BLaER1 (cell line): ENCODE results near the gene MPZL1.

Experiments
- H3K27ac ChIP-seq: shearing (Covaris generic); formaldehyde crosslinking; 2 replicates; pipeline ENCODE4 v1.8.1; 2022
- H3K27me3 ChIP-seq: shearing (Covaris generic); formaldehyde crosslinking; 2 replicates; pipeline ENCODE4 v1.8.1; 2022
- H3K36me3 ChIP-seq: shearing (Covaris generic); formaldehyde crosslinking; 2 replicates; pipeline ENCODE4 v1.8.1; 2022
- H3K4me1 ChIP-seq: shearing (Covaris generic); formaldehyde crosslinking; 2 replicates; pipeline ENCODE4 v1.8.1; 2022
- H3K4me2 ChIP-seq: shearing (Covaris generic); formaldehyde crosslinking; 2 replicates; pipeline ENCODE4 v1.8.1; 2022
- H3K4me3 ChIP-seq: shearing (Covaris generic); formaldehyde crosslinking; 2 replicates; pipeline ENCODE4 v1.8.1; 2022
- H3K9ac ChIP-seq: shearing (Covaris generic); formaldehyde crosslinking; 2 replicates; pipeline ENCODE4 v1.8.1; 2022
- H3K9me3 ChIP-seq: shearing (Covaris generic); formaldehyde crosslinking; 2 replicates; pipeline ENCODE4 v1.8.1; 2022
- H4K20me1 ChIP-seq: shearing (Covaris generic); formaldehyde crosslinking; 2 replicates; pipeline ENCODE4 v1.8.1; 2022
- Cebpa-rat ChIP-seq: shearing (Covaris generic); IDR thresholded peaks from 2 replicates; pipeline ENCODE4 v1.8.1; 2022

Gene MPZL1

DNA sequence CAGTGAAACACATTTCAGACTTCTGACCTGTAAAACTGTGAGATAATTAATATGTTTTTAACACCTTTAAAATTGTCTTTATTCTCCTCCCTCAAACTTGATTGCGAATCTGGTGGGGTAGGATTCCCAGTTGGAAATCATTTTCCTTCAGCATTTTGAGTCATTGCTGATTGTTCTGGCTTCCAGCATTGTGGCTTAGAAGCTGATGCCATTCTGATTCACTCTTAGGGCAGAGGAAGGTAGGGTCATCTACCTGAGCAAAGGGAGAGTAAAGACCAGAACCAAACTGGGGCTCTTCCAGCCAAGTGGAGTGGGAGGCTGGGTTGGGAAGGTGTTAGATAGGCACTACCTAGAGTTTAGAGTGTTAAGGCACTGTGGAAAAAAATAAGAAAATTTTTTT is 61.2 kb downstream of the MPZL1 start:
- Histone ChIP-seq H3K36me3 (peaks cover 71% of the 10 kb centered on the region), H3K9ac (no peak overlapping the region), H3K27ac (no peak overlapping the region), H3K4me1 (no peaks in the 10 kb centered on the region), H3K27me3 (no peaks in the 10 kb centered on the region), H3K4me3 (no peak overlapping the region), H4K20me1 (no peaks in the 10 kb centered on the region), H3K4me2 (no peak overlapping the region), H3K9me3 (peaks cover 30% of the 10 kb centered on the region)
- TF ChIP-seq Cebpa-rat: no peak

DNA sequence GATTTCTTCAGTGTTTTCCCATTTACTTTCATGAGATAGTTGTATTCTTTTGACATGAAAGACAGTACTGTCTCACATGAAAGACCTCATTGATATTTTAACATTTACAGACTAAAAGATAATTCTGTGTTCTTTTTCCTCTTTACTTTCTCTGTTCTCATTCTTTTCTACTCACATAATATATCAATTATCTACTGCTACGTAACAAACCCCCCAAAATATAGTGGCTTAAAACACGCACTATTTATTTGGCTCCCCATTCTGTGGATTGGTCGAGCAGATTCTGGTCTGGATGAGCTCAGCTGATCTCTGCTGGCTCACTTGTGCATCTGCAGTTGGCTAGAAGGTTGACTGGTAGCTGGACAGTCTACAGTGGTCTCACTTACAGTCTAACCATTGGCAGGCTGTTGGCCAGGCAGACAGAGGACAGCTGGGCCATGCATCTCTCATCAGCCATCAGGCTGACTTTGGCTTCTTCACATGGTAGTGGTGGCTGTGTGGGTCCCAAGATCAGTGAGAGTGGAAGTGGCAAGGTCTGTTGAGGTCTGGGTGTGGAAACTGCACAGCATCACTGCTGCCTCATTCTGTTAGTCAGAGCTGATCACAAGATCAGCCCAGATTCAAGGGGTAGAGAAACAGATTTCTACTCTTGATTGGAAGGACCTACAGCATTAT is 63.2 kb downstream of the MPZL1 start:
- Histone ChIP-seq H3K4me3 (no peak overlapping the region), H3K36me3 (peaks cover 74% of the 10 kb centered on the region), H3K27me3 (no peaks in the 10 kb centered on the region), H3K4me2 (no peak overlapping the region), H3K27ac (no peak overlapping the region), H3K4me1 (peaks cover 2% of the 10 kb centered on the region; the same call in 1 of the 2 replicates), H3K9ac (no peak overlapping the region), H4K20me1 (no peaks in the 10 kb centered on the region), H3K9me3 (peaks cover 13% of the 10 kb centered on the region)
- no peak for TF ChIP-seq Cebpa-rat

DNA sequence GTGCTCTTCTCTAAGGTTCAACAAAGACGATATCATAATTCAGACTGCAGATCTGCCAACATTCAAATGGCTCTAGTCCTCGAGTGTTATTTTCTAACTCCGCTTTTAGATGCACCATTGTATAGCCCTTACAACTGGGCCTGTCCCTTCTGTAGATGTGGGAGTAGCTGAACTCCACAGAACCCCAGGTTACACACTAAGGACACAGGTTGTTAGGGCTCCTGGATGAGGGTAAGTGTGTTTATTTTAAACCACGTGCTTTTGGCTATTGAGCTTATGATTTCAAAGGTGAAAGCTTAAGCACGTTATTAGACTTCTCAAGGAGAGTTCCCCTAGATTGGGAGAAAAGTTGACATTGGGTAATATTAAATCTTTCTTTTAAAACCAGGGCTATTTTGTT is 64.7 kb downstream of the MPZL1 start:
- Histone ChIP-seq H3K9ac (no peak overlapping the region), H3K27me3 (no peaks in the 10 kb centered on the region), H3K27ac (no peak overlapping the region), H3K9me3 (0 out of 2 replicates have a peak, but pooled peaks cover 2% of the 10 kb centered on the region), H3K4me3 (no peak overlapping the region), H3K36me3 (peaks cover 71% of the 10 kb centered on the region), H3K4me2 (no peak overlapping the region), H3K4me1 (peaks cover 17% of the 10 kb centered on the region), H4K20me1 (no peaks in the 10 kb centered on the region)
- no peak for TF ChIP-seq Cebpa-rat

DNA sequence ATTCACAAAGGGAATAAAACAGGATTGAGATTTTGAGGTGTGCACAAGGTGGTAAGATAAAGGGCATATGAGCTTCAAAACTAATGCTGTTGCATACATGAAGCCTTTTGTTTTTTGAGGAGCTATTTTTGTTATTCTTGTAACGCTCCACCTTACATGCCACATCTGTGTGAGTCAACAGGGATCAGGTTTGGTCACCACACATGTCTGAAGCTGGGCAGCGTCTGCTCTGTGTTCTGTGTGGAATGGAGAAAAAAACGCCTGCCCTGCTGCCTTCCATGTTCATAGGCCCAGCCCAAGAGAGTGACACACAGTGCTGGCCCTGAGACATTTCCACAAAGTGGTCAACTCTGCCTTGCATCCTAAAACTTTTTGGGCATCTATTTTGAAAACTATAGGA is 67.7 kb downstream of the MPZL1 start:
- H3K27ac ChIP-seq: 0 out of 2 replicates have a peak overlapping the region, but pooled peaks have one; percentile 18
- peaks cover 30% of the 10 kb centered on the region for H3K4me1 ChIP-seq
- peaks cover 62% of the 10 kb centered on the region for H3K36me3 ChIP-seq
- no peak for TF ChIP-seq Cebpa-rat
- H3K4me2 ChIP-seq: no peak overlapping the region
- 0 out of 2 replicates have a peak, but pooled peaks cover 3% of the 10 kb centered on the region for H3K9me3 ChIP-seq
- H3K9ac ChIP-seq: no peak overlapping the region
- no peaks in the 10 kb centered on the region for H4K20me1 ChIP-seq
- no peak overlapping the region for H3K4me3 ChIP-seq
- H3K27me3 ChIP-seq: no peaks in the 10 kb centered on the region

DNA sequence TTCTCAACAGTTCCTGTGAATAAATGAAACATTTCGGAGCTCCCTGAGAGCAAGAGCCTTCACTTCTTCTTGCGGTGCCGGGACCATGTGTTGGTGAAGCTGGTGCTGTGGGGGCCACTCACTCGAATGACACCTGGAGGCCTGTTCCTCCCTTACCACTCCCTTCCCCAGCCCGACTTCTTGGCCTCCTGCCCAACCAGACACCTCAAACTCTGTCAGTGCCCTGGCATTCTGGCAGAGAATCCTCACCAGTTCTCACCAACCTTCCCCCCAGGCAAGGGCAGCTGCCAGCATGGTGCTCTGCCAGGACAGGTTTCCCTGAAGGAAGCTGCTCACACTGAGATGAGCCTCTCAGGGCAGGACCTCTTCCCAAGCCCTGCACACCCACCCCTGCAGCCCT is 68.3 kb downstream of the MPZL1 start:
- Histone ChIP-seq H3K27me3 (no peaks in the 10 kb centered on the region), H3K27ac (peak overlapping the region; percentile 18; the same call in 1 of the 2 replicates), H3K9me3 (0 out of 2 replicates have a peak, but pooled peaks cover 3% of the 10 kb centered on the region), H3K4me1 (peaks cover 30% of the 10 kb centered on the region), H3K4me2 (no peak overlapping the region), H3K4me3 (no peak overlapping the region), H3K9ac (no peak overlapping the region), H4K20me1 (no peaks in the 10 kb centered on the region), H3K36me3 (peaks cover 57% of the 10 kb centered on the region)
- TF ChIP-seq Cebpa-rat: no peak

DNA sequence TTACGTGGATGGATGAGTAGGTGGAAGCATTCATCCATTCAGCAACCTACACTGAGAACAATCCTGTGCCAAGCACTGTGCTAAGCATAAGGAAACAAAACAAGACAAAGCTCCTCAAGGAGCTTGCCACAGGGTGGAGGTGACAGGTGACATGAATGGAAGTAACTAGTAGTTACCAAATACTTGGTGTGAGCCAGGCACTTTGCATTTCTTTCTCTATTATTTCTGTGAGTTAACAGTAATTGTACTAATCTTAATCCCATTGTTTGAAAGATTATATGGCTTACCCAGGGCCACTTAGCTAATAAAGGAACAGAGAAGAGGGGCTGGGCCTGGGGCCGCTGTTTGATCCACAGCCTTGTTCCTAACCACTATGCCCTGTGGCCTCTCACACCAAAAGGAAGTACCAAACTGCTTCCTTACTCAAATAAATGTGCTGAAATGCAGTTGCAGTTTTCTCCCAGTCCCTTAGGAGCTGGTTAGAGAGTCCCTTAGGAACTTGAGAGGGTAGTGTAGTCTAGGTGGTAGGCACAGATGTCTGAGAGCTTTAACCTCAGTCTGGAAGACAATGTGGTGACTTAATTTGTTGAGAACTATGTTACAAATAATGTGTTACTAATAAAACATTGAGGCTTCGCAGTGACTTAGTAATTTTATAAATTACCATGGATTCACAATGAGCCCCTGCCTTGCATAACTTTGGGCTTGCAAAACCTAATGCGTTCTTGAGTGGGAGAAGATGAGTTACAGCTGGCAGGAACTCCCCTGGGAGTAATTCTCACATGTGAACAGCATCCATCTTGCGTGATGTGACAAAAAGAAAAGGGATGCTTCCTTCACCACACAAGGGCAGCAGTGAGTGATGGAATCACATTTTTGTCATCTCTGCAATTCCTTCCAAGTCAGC is 69.8 kb downstream of the MPZL1 start:
- Histone ChIP-seq H3K4me1 (peaks cover 43% of the 10 kb centered on the region), H3K27me3 (no peaks in the 10 kb centered on the region), H3K27ac (peak overlapping the region; percentile 9; the same call in 1 of the 2 replicates), H3K4me3 (no peak overlapping the region), H3K9me3 (0 out of 2 replicates have a peak, but pooled peaks cover 3% of the 10 kb centered on the region), H3K4me2 (peak overlapping the region; percentile 55), H4K20me1 (no peaks in the 10 kb centered on the region), H3K36me3 (peaks cover 49% of the 10 kb centered on the region), H3K9ac (no peak overlapping the region)
- TF ChIP-seq Cebpa-rat: no peak

DNA sequence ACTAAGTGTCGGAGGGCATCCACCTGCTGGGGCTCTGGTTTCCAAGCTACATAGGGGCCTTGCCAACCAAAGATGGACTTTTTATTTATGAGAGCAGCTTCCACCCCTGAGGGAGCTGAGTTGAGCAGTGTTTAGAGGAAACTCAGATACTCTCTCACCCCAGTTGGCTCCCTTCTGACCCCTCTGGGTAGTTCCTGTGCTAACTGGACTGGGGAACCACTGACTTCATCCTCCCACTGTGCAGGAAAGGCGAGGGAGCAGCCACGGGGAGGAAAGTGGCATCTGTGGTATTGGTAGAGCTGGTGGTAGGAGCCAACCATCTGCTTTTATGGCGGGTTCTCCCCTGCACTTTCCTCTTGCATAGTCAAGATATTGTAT is 70.4 kb downstream of the MPZL1 start:
- Histone ChIP-seq H3K4me2 (peak overlapping the region; percentile 55), H3K36me3 (peaks cover 42% of the 10 kb centered on the region), H3K9ac (no peak overlapping the region), H3K27me3 (no peaks in the 10 kb centered on the region), H4K20me1 (no peaks in the 10 kb centered on the region), H3K27ac (no peak overlapping the region), H3K4me3 (no peak overlapping the region), H3K9me3 (0 out of 2 replicates have a peak, but pooled peaks cover 3% of the 10 kb centered on the region), H3K4me1 (peaks cover 50% of the 10 kb centered on the region)
- no peak for TF ChIP-seq Cebpa-rat

DNA sequence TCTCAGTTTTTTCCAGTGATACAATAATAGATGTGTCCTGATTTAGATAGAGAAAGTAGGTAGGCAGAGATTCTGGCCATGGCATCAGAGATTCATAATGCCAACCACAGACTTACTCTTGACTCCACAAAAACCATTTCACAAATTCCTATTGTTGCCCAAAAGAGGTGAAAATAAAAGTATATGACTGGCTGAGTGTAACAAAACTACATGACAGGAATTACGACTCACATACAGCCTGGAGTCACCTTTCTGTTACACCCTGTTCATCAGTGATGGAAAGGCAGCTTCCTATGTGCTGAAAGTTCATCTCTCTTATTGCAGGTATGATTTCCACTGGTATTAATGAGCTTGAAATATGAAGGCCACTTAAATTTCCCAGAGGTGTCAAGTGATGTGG is 72.3 kb downstream of the MPZL1 start:
- Histone ChIP-seq H4K20me1 (no peaks in the 10 kb centered on the region), H3K9ac (no peak overlapping the region), H3K9me3 (0 out of 2 replicates have a peak, but pooled peaks cover 3% of the 10 kb centered on the region), H3K4me2 (no peak overlapping the region), H3K36me3 (peaks cover 24% of the 10 kb centered on the region), H3K27me3 (no peaks in the 10 kb centered on the region), H3K4me3 (no peak overlapping the region), H3K4me1 (peaks cover 54% of the 10 kb centered on the region), H3K27ac (no peak overlapping the region)
- TF ChIP-seq Cebpa-rat: no peak

DNA sequence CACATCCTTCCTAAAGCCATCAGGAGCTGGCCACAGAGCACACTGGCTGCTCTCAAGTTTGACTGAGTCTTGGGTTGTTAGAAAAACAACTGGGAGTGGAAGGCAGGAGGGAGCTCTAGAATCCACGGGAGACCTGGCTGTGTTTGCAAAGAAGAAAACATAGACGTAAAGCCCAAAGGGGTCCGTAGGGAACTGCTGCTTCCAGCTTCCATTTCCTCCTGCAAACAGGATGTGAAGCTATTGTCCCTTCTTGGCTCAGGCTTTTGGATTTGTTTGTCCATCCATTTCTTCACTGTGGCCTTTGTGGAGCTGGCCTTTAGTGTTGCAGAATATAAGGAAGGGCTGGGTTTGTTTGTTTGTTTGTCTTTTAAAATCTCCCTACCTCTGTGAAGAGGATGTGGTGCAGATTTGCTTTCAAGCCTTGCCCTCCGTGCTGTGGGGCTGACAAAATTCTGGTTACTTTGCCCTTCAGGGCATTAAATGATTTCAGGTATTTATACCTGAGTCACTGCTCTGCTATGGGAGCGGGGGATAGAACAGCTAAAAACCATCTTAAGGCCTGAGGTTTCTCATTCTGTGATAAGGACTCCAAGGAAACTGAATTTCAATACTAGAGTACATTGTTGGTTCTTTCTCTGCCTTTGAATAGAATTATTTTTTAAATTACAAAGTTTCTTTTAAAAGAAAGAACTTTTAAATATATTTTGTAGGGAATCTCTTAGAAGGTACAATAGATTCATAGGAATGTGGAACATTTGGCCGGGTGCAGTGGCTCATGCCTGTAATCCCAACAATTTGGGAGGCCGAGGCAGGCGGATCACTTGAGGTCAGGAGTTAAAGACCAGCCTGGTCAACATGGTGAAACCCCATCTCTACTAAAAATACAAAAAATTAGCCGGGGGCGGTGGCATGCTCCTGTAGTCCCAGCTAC is 74.3 kb downstream of the MPZL1 start:
- Histone ChIP-seq H3K27me3 (no peaks in the 10 kb centered on the region), H3K4me3 (no peak overlapping the region), H4K20me1 (no peaks in the 10 kb centered on the region), H3K4me2 (peak overlapping the region; percentile 48), H3K27ac (no peak overlapping the region), H3K4me1 (peaks cover 41% of the 10 kb centered on the region), H3K36me3 (peaks cover 10% of the 10 kb centered on the region; the same call in 1 of the 2 replicates), H3K9me3 (0 out of 2 replicates have a peak, but pooled peaks cover 3% of the 10 kb centered on the region), H3K9ac (no peak overlapping the region)
- no peak for TF ChIP-seq Cebpa-rat
